ENCODE measurements around the gene IFNE. TPM values are rescaled to one million over a fixed set of nuclear protein-coding genes. Genes with fewer than 3 reads are reported as not detected.

The IFNE gene
- total RNA-seq, 1 experiment from 2014 or later = not detected

DNA sequence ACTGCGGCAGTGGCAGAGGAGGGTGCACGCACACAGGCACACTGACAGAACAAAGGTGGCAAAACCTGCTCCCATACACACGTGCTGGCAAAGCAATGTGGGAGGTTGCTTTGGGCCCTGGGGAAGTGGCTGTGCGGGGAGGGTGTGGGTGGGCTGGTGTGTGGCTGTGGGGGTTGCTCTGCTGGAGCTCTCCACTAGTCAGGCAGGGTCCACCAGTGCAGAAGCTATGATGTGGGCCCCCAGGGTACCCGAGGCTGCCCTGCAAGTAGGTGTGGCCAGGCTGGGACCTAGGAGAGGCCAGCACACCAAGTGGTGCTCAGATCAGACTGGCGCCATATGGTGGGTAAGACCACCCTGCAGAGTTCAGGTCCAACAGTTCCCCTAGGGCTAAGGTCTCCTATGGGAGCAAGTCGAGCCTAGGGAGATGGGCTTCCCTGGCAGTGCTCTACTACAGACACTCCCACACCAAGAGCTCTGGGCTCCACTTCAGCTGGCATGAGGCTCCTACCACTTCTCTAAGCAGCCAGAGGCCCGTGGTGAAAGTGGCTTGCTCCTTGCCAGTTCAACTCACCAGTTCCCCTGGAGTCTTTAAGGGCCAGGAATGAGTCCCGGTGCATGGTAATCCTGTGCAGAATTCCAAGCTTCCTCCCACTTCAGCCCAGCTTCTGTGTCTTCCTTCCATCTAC lies 46.2 kb upstream of the IFNE start:
- no peak for DNase-seq
- H3K9ac ChIP-seq (ENCODE audit: extremely low read depth, insufficient read length, low read length) = no peak overlapping the region
- Mint-ChIP-seq H3K27ac (no peak overlapping the region; a peak in 1 of 7 replicates), H3K4me3 (no peak overlapping the region), H3K36me3 (ENCODE audit: insufficient read depth in 1 of 3, low read depth in 3 of 3) (peaks cover 6 to 25% (median 18%) of the 10 kb centered on the region in 3 experiments; a peak in 6 of 7 replicates), H3K27me3 (ENCODE audit: low read depth) (no peaks in the 10 kb centered on the region), H3K4me1 (peaks cover 0 to 3% of the 10 kb centered on the region in 2 experiments; a peak in 2 of 4 replicates), H3K9me3 (peaks cover 4 to 5% of the 10 kb centered on the region in 2 experiments; a peak in 4 of 5 replicates)
- H3K56ac ChIP-seq (ENCODE audit: insufficient read length, low read depth, low read length) = no peak overlapping the region
- H2BK20ac ChIP-seq (ENCODE audit: low read depth, low read length, poor library complexity, severe bottlenecking) = no peak overlapping the region
- H4K5ac ChIP-seq (ENCODE audit: insufficient read length, low read depth, low read length) = no peak overlapping the region
- no peaks in the 10 kb centered on the region for H3K79me2 ChIP-seq (ENCODE audit: insufficient read depth, low read length)
- H2BK15ac ChIP-seq (ENCODE audit: low read depth, low read length) = no peak overlapping the region
- H3T11ph ChIP-seq (ENCODE audit: low read length) = no peak overlapping the region
- no peak overlapping the region for H2AFZ ChIP-seq (ENCODE audit: low read length)
- no peak overlapping the region for H2BK12ac ChIP-seq (ENCODE audit: insufficient read length, low read depth, low read length)
- no peak overlapping the region for H2BK5ac ChIP-seq (ENCODE audit: insufficient read length, low read length)
- H3K27ac ChIP-seq (ENCODE audit: insufficient read length, low read depth, low read length) = no peak overlapping the region
- H3K14ac ChIP-seq (ENCODE audit: insufficient read depth, low read length) = no peak overlapping the region; the same call in 1 of the 2 replicates
- no peaks in the 10 kb centered on the region for H3K23me2 ChIP-seq (ENCODE audit: insufficient read length, low read depth, low read length, poor library complexity, severe bottlenecking)
- H3K18ac ChIP-seq (ENCODE audit: insufficient read length, low read depth, low read length) = no peak overlapping the region
- H4K91ac ChIP-seq (ENCODE audit: insufficient read length, low read depth, low read length) = no peak overlapping the region
- WGBS (ENCODE audit: extremely low coverage, insufficient read length, low lambda C conversion rate) = no CpG with 5 or more reads among the region's 9 CpGs
- H2AK5ac ChIP-seq (ENCODE audit: insufficient read length, low read length) = no peak overlapping the region
- no peaks in the 10 kb centered on the region for H3K27me3 ChIP-seq (ENCODE audit: insufficient read depth, low read length)
- H3K4me1 ChIP-seq (ENCODE audit: insufficient read depth, low read length) = no peaks in the 10 kb centered on the region
- H3K79me1 ChIP-seq (ENCODE audit: insufficient read depth, low read depth, low read length, poor library complexity, severe bottlenecking) = no peaks in the 10 kb centered on the region
- no peaks in the 10 kb centered on the region for H4K20me1 ChIP-seq (ENCODE audit: control insufficient read depth, insufficient read depth, insufficient read length)
- no peak overlapping the region for H3K23ac ChIP-seq (ENCODE audit: insufficient read length, low read depth, low read length)
- no peak overlapping the region for H3K4me2 ChIP-seq (ENCODE audit: insufficient read depth, insufficient read length, low read length)
- TF ChIP-seq, protein P1, sequence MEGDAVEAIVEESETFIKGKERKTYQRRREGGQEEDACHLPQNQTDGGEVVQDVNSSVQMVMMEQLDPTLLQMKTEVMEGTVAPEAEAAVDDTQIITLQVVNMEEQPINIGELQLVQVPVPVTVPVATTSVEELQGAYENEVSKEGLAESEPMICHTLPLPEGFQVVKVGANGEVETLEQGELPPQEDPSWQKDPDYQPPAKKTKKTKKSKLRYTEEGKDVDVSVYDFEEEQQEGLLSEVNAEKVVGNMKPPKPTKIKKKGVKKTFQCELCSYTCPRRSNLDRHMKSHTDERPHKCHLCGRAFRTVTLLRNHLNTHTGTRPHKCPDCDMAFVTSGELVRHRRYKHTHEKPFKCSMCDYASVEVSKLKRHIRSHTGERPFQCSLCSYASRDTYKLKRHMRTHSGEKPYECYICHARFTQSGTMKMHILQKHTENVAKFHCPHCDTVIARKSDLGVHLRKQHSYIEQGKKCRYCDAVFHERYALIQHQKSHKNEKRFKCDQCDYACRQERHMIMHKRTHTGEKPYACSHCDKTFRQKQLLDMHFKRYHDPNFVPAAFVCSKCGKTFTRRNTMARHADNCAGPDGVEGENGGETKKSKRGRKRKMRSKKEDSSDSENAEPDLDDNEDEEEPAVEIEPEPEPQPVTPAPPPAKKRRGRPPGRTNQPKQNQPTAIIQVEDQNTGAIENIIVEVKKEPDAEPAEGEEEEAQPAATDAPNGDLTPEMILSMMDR (conservative IDR thresholded peaks at IDR 0.05) = no peak
- H2BK120ac ChIP-seq (ENCODE audit: low read depth, low read length, poor library complexity, severe bottlenecking) = no peak overlapping the region
- H3K9me3 ChIP-seq (ENCODE audit: control insufficient read depth, low read depth, low read length) = no peaks in the 10 kb centered on the region
- H4K8ac ChIP-seq (replicated peaks; ENCODE audit: insufficient read length, low read depth, low read length) = no peak overlapping the region
- no peak overlapping the region for H3K4ac ChIP-seq (ENCODE audit: low read depth, low read length)
